GM18519 (cell line): ENCODE measurements around the gene CDON.

Experiments used
- ATAC-seq: cut with Tn5 transposase; IDR thresholded peaks from one replicate; pipeline ENCODE4 v1.9.1; 2021; ENCODE audit warnings: mild to moderate bottlenecking, moderate library complexity; ENCODE audit not compliant: unreplicated experiment, low FRiP score

Gene CDON

DNA sequence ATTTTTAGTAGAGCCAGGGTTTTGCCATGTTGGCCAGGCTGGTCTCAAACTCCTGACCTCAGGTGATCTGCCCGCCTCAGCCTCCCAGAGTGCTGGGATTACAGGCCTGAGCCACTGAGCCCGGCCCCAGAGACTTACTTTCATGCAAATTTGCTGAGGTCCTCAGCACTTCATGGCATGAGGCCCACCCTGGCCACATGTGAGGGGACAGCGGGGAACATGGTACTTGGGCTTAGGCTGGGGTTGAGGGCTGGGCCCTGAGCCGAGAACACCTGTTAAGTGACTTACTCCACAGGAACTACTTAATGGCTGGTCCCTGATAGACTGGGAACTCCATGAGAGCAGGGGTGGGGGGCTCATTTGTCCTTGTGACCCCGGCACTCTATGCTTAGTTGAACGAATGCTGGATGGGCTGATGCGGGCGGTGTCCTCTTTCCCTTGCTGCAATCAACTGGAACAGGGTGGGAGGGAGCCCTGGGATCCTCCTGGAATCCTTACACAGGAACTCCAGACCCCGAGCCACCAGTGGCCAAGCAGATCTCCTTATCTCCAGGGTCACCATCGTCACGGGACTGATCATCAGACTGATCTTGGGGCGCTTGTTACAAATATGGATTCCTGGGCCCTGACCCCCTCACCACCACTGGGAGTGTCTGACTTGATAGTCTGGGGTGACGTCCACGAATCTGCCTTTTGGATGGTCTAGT lies 115.8 kb downstream of the CDON start:
- no peak for ATAC-seq

DNA sequence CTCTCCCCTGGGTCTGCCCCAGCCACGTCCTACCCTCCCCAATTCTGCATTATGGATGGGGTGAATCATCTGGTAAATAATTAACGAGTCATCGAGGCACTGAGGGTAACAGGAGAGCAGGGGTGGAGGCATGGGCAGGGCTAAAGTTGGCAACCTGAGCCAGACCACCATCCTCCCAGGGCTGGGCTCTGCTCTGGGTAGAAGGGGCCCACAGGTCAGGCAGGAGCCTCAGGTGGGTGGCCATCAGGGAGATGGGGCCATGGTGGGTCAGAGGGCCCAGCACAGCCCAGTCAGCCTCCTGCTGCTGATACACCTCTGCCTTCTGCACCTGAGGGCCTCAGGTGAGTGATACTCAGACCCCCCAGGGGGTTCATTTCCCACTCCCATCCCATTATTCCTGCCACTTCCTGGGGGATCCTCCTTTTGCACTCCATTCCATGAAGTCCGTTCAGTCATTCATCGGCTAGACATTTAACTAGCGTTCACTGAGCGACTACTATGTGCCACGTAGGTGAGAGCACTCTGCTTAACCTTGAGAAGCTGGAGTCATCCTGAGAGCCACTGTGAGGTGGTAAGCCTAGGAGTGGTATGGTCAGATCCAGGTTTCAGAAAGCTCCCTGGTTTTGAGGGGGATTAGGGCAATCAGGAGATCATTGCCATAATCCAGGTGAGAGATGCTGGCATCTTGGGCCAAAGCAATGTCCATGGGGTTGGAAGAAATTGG lies 116.7 kb downstream of the CDON start, which contains the start of gene VSIG10L2:
Gene VSIG10L2 (plus strand): TSS at position 248 of the 724 bp plus-strand sequence. CDS start 12 bp downstream, at position 260.
- no peak for ATAC-seq

DNA sequence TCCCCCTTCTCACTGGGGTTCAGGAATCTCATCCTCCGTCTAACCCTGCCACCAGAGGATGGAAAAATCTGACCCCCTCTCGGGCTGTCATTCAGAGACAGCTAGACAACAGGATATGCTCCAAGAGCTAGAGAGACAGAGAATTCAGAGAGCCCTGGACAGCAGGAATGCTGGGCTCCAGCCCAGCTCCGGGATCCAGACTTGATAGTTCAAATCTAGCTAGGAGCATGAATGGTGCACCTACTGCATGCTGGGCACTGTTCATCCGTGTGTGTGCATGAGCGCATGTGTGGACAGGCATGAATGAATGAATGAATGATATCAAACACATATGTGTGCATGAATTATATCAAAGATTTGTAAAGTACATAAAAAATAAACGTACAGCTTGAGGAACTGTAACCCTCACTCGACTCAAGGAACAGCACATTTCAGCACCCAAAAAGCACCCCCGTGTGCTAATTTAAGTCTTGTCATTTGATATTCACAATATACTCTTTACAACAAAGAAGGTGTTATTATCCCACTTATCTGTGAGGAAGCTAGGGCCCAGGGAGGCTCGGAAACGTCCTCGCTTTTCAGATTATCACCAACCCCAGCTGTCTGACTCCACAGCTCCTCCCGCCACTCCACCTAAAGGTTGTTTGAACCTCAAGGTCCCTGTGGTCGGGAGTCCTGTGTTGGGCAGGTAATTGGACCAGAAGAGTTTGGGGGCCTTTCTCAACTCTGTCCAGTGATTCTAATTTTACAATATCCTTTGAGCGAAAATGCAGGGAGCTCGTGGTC lies 117.5 kb downstream of the CDON start:
- no peak for ATAC-seq

DNA sequence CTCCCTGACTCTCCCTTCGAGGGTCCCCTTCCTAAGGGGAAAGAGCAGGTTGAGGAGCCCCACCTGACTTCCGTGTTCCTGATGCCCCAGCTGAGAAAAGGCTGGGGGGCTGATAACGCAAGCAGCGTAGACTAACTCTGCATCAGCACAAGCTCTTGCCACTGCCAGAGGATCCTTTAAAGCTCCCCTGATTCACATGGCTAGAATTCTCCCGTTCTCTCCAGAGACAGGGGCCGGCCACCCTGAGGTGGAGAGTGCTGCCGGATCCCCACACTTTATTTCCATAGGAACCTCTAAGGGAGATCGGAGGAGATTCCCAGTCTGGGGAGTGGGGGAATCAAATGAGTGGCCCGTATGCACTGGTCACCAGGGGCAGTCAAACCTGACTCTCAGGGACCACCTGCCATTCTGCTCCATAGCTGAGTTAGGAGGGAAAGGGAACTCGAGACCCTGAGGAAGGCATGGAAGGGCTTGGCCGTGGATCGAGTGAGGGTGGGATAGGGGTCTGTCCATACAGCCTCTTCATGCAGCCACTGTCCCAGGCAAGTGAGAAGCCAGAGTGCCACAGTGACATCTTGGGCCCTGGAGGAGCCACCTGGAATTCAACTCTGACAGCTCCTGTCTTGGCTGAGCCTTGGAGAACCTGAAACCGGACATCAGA lies 118.2 kb downstream of the CDON start:
- no peak for ATAC-seq

DNA sequence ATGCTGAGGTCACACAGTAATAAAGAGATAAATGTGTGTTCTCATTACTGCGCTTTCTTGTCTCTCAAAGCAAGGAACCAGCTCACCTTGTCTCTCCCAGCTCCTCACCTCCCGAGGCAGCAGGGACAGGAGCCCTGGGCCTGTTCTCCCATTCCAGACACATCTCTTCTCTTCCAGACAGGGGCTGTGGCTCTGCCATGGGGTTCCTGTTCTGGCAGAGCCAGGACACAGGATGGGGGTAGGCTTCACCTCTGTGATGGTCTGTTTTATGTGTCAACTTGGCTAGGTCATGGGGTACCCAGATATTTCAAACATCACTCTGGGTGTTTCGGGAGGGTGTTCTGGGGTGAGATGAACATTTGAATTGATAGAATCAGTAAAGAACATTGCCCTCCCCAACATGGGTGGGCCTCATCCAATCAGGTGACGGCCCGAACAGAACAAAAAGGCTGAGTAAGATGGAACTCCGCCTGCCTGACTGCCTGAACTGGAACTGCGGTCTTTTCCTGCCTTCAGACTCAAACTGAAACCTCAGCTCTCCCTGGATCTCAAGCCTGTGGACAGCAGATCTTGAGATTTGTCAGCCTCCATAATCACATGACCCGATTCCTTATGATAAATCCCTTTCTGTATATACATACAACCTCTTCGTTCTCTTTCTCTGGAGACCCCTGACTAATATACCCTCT lies 118.9 kb downstream of the CDON start:
- ATAC-seq = no peak

GRCh38 chr11:125942771-125943428 lies 119.8 kb downstream of the CDON start:
- ATAC-seq = no peak

DNA sequence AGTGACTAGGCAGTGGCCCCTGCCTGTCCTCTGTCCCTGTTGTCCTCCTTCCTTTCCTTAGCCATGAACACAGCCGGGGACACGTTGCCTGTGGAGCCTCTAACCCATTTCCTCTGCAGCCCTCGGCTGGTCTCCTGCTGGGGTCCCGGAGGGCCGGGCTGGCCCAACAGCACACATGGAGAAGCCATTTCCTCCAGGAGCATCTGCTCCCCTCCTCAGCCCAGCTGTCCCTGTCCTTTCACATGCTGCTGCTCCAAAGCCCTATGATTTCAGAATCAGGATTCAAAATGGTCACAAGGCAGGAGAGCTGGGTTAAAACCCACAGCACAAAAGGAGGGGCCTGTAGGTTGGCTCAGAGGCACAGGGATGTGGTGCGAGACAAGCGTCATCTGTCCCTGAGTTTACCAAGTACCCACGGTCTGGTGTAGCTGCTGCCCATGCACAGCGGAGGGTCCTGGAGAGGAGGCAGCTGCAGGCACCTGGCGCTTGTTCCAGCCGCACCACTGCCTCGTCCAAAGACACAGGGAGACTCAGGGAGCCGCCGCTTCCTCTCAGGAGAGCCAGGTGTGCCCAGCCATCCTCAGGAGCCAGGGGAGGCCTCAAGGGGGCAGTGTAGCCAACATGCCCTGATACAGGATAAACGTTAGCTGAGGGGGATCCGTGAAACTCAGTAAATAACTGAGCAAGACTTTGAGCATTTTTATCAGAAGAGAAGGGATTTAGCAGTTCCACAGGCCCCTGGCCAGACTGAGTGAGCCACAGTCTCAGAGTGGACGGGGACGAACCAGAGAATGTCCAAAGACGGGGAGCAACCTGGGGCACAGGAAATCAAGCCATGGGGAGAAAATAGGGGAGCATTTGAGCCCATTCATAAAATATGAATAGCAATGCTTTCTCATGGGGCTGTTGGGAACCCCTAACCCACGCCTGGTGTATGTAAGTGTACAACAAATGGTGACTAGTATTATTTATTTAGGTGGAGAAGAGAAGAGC lies 120.8 kb downstream of the CDON start:
- ATAC-seq = no peak

DNA sequence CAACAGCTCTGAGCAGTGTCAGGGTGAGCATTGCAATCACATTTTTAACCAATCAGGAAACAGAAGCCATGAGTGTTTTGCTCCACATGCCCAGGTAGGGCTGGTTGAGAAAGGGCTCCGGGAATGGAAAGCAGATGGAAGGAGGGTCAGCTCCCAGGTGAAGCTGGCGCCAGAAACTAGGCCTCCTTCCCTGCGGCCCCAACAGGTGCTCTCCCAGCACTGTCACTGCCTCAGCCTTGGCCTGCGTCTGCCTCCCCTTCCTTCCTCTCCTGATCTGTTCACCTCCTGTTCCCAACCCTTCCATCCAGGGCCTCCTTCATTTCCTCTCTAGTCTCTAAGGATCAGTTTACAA lies 121.4 kb downstream of the CDON start:
- no peak for ATAC-seq

- ATAC-seq = no peak
Measured at GRCh38 chr11:125940145-125940544, 122.5 kb downstream of the CDON start.

DNA sequence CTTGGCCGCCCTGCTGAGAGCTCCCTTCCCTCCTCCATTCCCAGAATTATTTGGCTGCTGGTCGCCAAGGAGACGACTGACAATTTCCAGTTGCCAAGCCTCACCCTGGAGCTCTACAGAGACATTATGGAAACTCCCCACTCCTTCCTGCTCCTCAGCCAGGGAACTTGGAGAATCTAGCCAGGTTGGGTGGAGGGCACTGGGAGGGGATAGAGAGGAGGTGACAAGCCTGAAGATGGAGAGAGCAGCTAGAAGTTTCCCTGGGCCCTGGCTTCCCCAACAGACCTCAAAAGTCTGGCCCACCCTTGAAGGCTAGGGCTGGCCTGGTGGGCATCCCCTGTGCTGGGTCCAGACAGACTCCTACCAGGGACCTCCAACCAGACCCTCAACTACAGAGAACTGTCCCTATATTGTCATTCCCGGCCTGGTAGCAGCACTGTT lies 123.6 kb downstream of the CDON start:
- no peak for ATAC-seq

DNA sequence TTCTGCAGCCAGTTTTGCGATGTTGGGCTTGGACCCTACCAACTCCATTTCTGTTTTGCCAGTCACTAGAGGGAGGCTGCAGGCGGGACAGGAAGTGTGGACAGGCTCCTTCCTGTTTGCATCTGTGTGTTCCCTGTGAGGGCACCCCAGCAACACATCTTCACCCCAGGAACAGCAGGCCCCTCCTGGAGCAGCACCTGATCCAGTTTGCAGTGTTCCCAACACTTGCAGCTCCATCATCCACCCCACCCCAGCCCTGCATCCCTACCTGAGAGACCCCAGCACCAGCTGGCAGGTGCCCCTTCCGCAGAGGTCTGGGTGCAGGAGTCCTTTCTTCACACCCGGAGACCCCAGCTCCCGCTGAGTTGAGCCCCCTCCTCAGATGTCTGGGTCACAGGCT lies 124.2 kb downstream of the CDON start:
- no peak for ATAC-seq

- ATAC-seq = no peak
Measured at GRCh38 chr11:125935618-125936199, 127.0 kb downstream of the CDON start.

GRCh38 chr11:125935056-125935455 lies 127.6 kb downstream of the CDON start:
- ATAC-seq = no peak

GRCh38 chr11:125934473-125934872 lies 128.2 kb downstream of the CDON start:
- ATAC-seq = no peak

GRCh38 chr11:125933030-125933813 lies 129.4 kb downstream of the CDON start:
- no peak for ATAC-seq

- ATAC-seq = no peak
Measured at GRCh38 chr11:125932301-125932700, 130.4 kb downstream of the CDON start.

DNA sequence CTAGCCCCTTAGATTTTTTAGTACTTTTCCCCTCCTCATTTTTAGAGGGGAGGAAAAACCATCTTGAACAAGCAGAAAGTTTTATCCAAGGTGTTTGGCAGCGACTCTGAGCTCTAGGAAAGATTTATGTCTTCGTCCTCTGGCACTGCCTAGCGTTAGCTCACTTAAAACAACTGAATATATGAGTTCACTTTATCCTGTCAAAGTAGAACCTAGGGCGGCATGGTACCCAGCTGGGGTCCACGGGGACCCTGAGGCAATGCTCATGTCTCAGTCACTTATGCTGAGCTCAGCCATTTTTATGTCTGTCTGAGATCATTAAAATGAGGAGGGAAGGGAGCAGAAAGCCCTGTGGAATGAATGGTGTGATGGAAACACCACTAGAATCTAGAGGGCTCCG lies 131.0 kb downstream of the CDON start:
- ATAC-seq = no peak
